ENCODE data around the gene NKD1. TPM values are rescaled to one million over a fixed set of nuclear protein-coding genes. Genes with fewer than 3 reads are reported as not detected.

Gene NKD1
- total and polyA plus RNA-seq, 2 of the 8 experiments (the other 6 are each of a cell fraction or from before 2014, with no cell fraction given): 0.70 to 4.5 TPM

DNA sequence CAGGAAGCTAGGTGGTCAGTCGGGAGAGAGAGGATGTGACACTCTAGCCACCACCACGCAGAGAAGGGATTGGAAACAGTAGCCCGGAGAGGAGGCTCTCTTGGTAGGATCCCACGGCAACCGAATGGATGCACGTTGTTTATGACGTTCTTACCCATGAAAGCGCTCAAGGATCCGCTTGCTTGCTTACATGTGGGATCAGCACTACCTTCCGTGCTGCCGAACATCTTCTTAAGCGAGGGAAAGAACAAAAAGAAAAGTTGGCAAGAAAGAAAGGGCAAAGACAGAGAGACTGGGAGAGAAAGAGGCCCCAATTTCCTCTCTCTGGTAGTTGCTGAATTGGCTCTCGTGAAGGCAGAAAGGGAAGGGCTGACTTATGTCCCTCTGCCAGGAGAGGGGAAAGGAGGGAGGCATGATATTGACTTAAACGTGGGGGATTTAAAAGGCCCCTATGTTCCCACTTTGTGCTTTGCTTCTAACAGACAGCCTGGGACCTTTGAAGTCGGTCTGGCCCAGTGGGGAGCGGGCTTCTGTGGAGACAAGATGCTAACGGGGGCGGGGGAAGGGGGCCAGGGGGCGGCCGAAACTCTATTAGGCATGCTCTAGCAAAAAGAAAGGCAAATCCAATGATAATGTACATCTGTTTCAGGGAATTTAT lies 97.5 kb downstream of the NKD1 start:
- H3K79me1 ChIP-seq (ENCODE audit: low read depth, low read length): no peaks in the 10 kb centered on the region
- no peak overlapping the region for H2AK5ac ChIP-seq (ENCODE audit: low read depth, low read length)
- no peak overlapping the region for H3K14ac ChIP-seq (ENCODE audit: insufficient read length)
- CTCF ChIA-PET (ENCODE audit: partially characterized antibody): interaction anchor here (1.0 to 1.9 kb wide), 13 partner anchors 8 to 185 kb away, joined by 3 to 8 read pairs (median 4); no protein-coding TSS in a partner anchor
- H3K23ac ChIP-seq (ENCODE audit: insufficient read length): no peak overlapping the region
- no peak overlapping the region for H3K9ac ChIP-seq (replicated peaks in 1 of 4; ENCODE audit: extremely low read depth in 1 of 4, low read depth in 3 of 4, low read length in 3 of 4)
- no peak overlapping the region for H4K91ac ChIP-seq (replicated peaks; ENCODE audit: insufficient read length, low read length)
- H3K9me3 ChIP-seq (ENCODE audit: insufficient read depth in 2 of 2, low read depth in 1 of 2, low read length in 1 of 2): no peaks in the 10 kb centered on the region
- no peak overlapping the region for H3K18ac ChIP-seq (ENCODE audit: extremely low read depth, low read length)
- no peak overlapping the region for H2BK5ac ChIP-seq (ENCODE audit: low read depth, low read length)
- H2BK15ac ChIP-seq (ENCODE audit: low read length): no peak overlapping the region
- no peak overlapping the region for H2BK12ac ChIP-seq (ENCODE audit: low read depth, low read length)
- no peak for TF ChIP-seq SIN3A (conservative IDR thresholded peaks at IDR 0.05 in 1 of 2, IDR thresholded peaks at IDR 0.05 in 1 of 2; ENCODE audit: low read depth in 1 of 2, low read length in 2 of 2)
- TF ChIP-seq PHF8 (conservative IDR thresholded peaks at IDR 0.05; ENCODE audit: low read depth, low read length): no peak
- no peak for TF ChIP-seq EP300 (IDR thresholded peaks at IDR 0.05; ENCODE audit: borderline replicate concordance in 1 of 2, low read depth in 2 of 2, low read length in 2 of 2)
- no peak for TF ChIP-seq SUZ12 (IDR thresholded peaks at IDR 0.05; ENCODE audit: low read length)
- TF ChIP-seq HDAC6 (IDR thresholded peaks at IDR 0.05; ENCODE audit: low read depth, low read length): no peak
- TF ChIP-seq KDM5A (IDR thresholded peaks at IDR 0.05; ENCODE audit: low read length): no peak
- no peak for TF ChIP-seq CREB1 (IDR thresholded peaks at IDR 0.05)
- no peak for TF ChIP-seq CBX5 (IDR thresholded peaks at IDR 0.05; ENCODE audit: low read depth, low read length)
- no peaks in the 10 kb centered on the region for H4K20me1 ChIP-seq (replicated peaks in 1 of 2; ENCODE audit: control insufficient read depth in 1 of 2, insufficient read depth in 2 of 2, low read length in 2 of 2)
- H3K27me3 ChIP-seq (replicated peaks in 1 of 4; ENCODE audit: control insufficient read depth in 3 of 4, extremely low read depth in 1 of 4, insufficient read depth in 3 of 4, low read length in 3 of 4): peaks cover 0 to 2% (median 0%) of the 10 kb centered on the region in 4 experiments; a peak in 2 of 7 replicates
- peak overlapping the region in 1 of 2 experiments; percentile 12; a peak in 1 of 4 replicates for H3K4me2 ChIP-seq (ENCODE audit: insufficient read depth in 1 of 2, low read depth in 2 of 2, low read length in 2 of 2)
- H2BK120ac ChIP-seq (replicated peaks; ENCODE audit: low read depth, low read length): no peak overlapping the region
- no peak overlapping the region for H2AFZ ChIP-seq (ENCODE audit: low read length)
- no peak for DNase-seq (ENCODE audit: low read depth in 1 of 2, low spot score in 2 of 2)
- no peaks in the 10 kb centered on the region for H3K79me2 ChIP-seq (ENCODE audit: control insufficient read depth in 1 of 2, insufficient read depth in 2 of 2, low read length in 2 of 2)
- WGBS, 2 experiments (ENCODE audit: extremely low coverage in 1 of 2, insufficient coverage in 1 of 2, insufficient read length in 1 of 2, insufficient replicate concordance in 2 of 2, low coverage in 1 of 2, low lambda C conversion rate in 2 of 2, missing lambda C conversion rate in 1 of 2): 76% methylated on average over 16 of the region's 20 CpGs; no CpG with 5 or more reads in 1 of the 2 experiments
- H3K4me3 ChIP-seq (ENCODE audit: extremely low read depth in 1 of 4, insufficient read depth in 2 of 4, low read depth in 3 of 4, low read length in 4 of 4): no peak overlapping the region
- no peak overlapping the region for H2BK20ac ChIP-seq (ENCODE audit: low read length)
- POLR2A ChIA-PET (ENCODE audit: partially characterized antibody): no interaction called here
- FAIRE-seq: no peak
- H4K5ac ChIP-seq (ENCODE audit: insufficient read length, low read depth, low read length): no peak overlapping the region
- H3K27ac ChIP-seq (ENCODE audit: low read depth, low read length): no peak overlapping the region
- no peak overlapping the region for H3K4ac ChIP-seq (replicated peaks; ENCODE audit: insufficient read length, low read depth, low read length)
- no peaks in the 10 kb centered on the region for H3K36me3 ChIP-seq (ENCODE audit: control insufficient read depth in 2 of 4, insufficient read depth in 4 of 4, low read length in 3 of 4)
- 0 out of 2 replicates have a peak overlapping the region, but pooled peaks have one; percentile 17 for H4K8ac ChIP-seq (ENCODE audit: extremely low read depth, insufficient read depth, low read length)
- H3K4me1 ChIP-seq (replicated peaks in 1 of 4; ENCODE audit: control insufficient read depth in 3 of 4, insufficient read depth in 4 of 4, low read length in 3 of 4): peaks cover 0 to 5% (median 0%) of the 10 kb centered on the region in 4 experiments; a peak in 2 of 7 replicates
- H3K23me2 ChIP-seq (ENCODE audit: low read depth, low read length): no peaks in the 10 kb centered on the region
- H3K56ac ChIP-seq (replicated peaks; ENCODE audit: insufficient read length, low read depth, low read length): no peak overlapping the region

Data from H1 (cell line).